Effector memory CD8-positive, alpha-beta T cell (primary cell): ENCODE data around the gene ARMH2.

Experiments used
- ATAC-seq: fragments of 150-1000 bp; cut with Tn5 transposase; replicated peaks from 2 replicates; pipeline ENCODE4 v1.10.0; 2021; ENCODE audit warnings: mild to moderate bottlenecking, moderate library complexity
- DNase-seq, 3 experiments: peaks; one replicate each; pipeline ENCODE4 v3.0.0; 2021
- H3K27ac Mint-ChIP-seq, 2 donors: one replicate each; pipeline ENCODE4 v1.8.0; 2022; ENCODE audit warnings: mild to moderate bottlenecking in 2 of 2, mixed read lengths in 2 of 2, moderate library complexity in 2 of 2
- H3K27me3 Mint-ChIP-seq, 2 donors: one replicate each; pipeline ENCODE4 v1.8.0; 2022; ENCODE audit warnings: mixed read lengths in 2 of 2
- H3K36me3 Mint-ChIP-seq: one replicate; pipeline ENCODE4 v1.8.0; 2022; ENCODE audit warnings: mild to moderate bottlenecking, moderate library complexity, mixed read lengths; ENCODE audit not compliant: insufficient read depth
- H3K4me1 Mint-ChIP-seq, 2 donors: one replicate each; pipeline ENCODE4 v1.8.0; 2022; ENCODE audit warnings: low read depth in 2 of 2, mixed read lengths in 2 of 2
- H3K4me3 Mint-ChIP-seq, 2 donors: one replicate each; pipeline ENCODE4 v1.8.0; 2022; ENCODE audit warnings: mild to moderate bottlenecking in 2 of 2, mixed read lengths in 2 of 2, moderate library complexity in 2 of 2
- H3K9me3 Mint-ChIP-seq, 2 donors: one replicate each; pipeline ENCODE4 v1.8.0; 2022; ENCODE audit warnings: mixed read lengths in 2 of 2

Gene ARMH2

GRCh38 chr6:24797596-24798216 lies 1.0 kb downstream of the ARMH2 start:
- peaks cover 26% of the 10 kb centered on the region for H3K36me3 Mint-ChIP-seq
- ATAC-seq = no peak
- H3K4me1 Mint-ChIP-seq = peaks cover 0 to 5% of the 10 kb centered on the region in 2 donors
- no peak overlapping the region for H3K27ac Mint-ChIP-seq
- no peak overlapping the region for H3K4me3 Mint-ChIP-seq
- H3K9me3 Mint-ChIP-seq = no peaks in the 10 kb centered on the region
- H3K27me3 Mint-ChIP-seq = no peaks in the 10 kb centered on the region
- DNase-seq = no peak

DNA sequence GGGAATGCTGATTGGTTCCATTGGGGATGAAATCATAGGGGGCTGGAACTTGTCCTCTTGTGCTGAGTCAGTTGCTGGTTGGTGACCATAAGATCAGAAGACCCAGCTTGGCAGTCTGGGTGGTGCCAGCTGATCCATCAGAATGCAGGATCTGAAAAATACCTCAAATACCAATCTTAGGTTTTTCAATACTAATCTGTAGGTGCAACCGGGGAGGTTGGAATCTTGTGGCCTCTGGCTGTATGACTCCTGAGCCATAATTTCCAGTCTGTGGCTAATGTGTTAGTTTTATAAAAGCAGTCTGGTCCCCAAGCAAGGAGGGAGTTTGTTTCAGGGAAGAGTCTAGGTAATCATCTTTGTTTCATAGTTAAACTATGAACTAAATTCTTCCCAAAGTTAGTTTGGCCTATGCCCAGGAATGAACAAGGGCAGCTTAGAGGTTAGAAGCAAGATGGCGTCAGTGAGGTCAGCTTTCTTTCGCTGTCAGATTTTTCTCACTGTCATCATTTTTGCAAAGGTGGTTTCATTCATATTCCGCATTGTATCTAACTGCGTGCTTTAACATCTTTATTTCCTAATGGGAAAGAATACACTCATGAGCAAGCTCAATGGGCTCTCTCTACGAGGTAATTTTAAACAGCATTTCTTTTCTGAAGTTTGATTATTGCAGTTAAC lies 2.0 kb downstream of the ARMH2 start:
- H3K9me3 Mint-ChIP-seq = no peaks in the 10 kb centered on the region
- H3K4me3 Mint-ChIP-seq = no peak overlapping the region
- H3K27ac Mint-ChIP-seq = no peak overlapping the region
- peaks cover 18% of the 10 kb centered on the region for H3K36me3 Mint-ChIP-seq
- H3K4me1 Mint-ChIP-seq = peaks cover 0 to 5% of the 10 kb centered on the region in 2 donors
- DNase-seq = no peak
- H3K27me3 Mint-ChIP-seq = no peaks in the 10 kb centered on the region
- no peak for ATAC-seq

GRCh38 chr6:24795106-24795505 lies 3.6 kb downstream of the ARMH2 start:
- Mint-ChIP-seq H3K36me3 (peaks cover 4% of the 10 kb centered on the region), H3K9me3 (no peaks in the 10 kb centered on the region), H3K27ac (no peak overlapping the region), H3K27me3 (no peaks in the 10 kb centered on the region), H3K4me3 (no peak overlapping the region), H3K4me1 (peaks cover 0 to 5% of the 10 kb centered on the region in 2 donors)
- ATAC-seq (no peak), DNase-seq (no peak)

- no peaks in the 10 kb centered on the region for H3K4me1 Mint-ChIP-seq
- no peaks in the 10 kb centered on the region for H3K27me3 Mint-ChIP-seq
- peaks cover 8% of the 10 kb centered on the region for H3K36me3 Mint-ChIP-seq
- DNase-seq = no peak
- no peak overlapping the region for H3K27ac Mint-ChIP-seq
- H3K9me3 Mint-ChIP-seq = no peaks in the 10 kb centered on the region
- no peak for ATAC-seq
- H3K4me3 Mint-ChIP-seq = no peak overlapping the region
These were observed 10.6 kb downstream of the ARMH2 start for GRCh38 chr6:24788031-24788665.

DNA sequence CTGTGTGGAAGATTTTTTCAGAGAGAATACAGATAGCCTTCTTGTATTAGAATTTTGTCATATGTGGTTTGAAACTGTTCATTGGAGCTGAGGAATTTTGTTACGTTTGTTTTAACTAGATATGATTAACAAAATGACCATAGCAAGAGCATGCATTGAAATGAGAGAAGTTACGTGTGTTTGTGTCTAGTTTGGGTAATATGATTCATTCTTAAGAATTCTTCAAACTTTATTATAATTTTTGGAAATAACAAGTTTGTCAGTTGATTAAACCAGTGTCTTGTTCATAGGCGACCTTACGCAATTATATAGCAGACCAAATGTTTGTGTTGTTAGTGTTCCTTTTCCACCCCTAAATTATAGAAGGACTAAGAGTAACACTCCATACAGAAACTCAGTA lies 18.5 kb downstream of the ARMH2 start:
- no peaks in the 10 kb centered on the region for H3K27me3 Mint-ChIP-seq
- no peak for DNase-seq
- peaks cover 11% of the 10 kb centered on the region for H3K36me3 Mint-ChIP-seq
- no peaks in the 10 kb centered on the region for H3K9me3 Mint-ChIP-seq
- no peak for ATAC-seq
- H3K4me3 Mint-ChIP-seq = no peak overlapping the region
- peaks cover 16 to 23% of the 10 kb centered on the region in 2 donors for H3K4me1 Mint-ChIP-seq
- peak overlapping the region in 1 of 2 donors; percentile 38 for H3K27ac Mint-ChIP-seq

GRCh38 chr6:24779416-24780016 lies 19.2 kb downstream of the ARMH2 start:
- no peak for DNase-seq
- Mint-ChIP-seq H3K36me3 (peaks cover 18% of the 10 kb centered on the region), H3K9me3 (no peaks in the 10 kb centered on the region), H3K4me3 (no peak overlapping the region), H3K4me1 (peaks cover 16 to 23% of the 10 kb centered on the region in 2 donors), H3K27me3 (no peaks in the 10 kb centered on the region), H3K27ac (no peak overlapping the region)
- ATAC-seq = no peak

GRCh38 chr6:24778878-24779277 lies 19.8 kb downstream of the ARMH2 start:
- H3K4me1 Mint-ChIP-seq = peaks cover 16 to 23% of the 10 kb centered on the region in 2 donors
- no peaks in the 10 kb centered on the region for H3K27me3 Mint-ChIP-seq
- ATAC-seq (no peak), DNase-seq (no peak)
- H3K27ac Mint-ChIP-seq = no peak overlapping the region
- no peaks in the 10 kb centered on the region for H3K9me3 Mint-ChIP-seq
- peaks cover 19% of the 10 kb centered on the region for H3K36me3 Mint-ChIP-seq
- no peak overlapping the region for H3K4me3 Mint-ChIP-seq

GRCh38 chr6:24778121-24778520 lies 20.6 kb downstream of the ARMH2 start:
- Mint-ChIP-seq H3K27me3 (no peaks in the 10 kb centered on the region), H3K27ac (no peak overlapping the region), H3K4me1 (peaks cover 16 to 23% of the 10 kb centered on the region in 2 donors), H3K36me3 (peaks cover 19% of the 10 kb centered on the region), H3K9me3 (no peaks in the 10 kb centered on the region), H3K4me3 (no peak overlapping the region)
- ATAC-seq (no peak), DNase-seq (no peak)

DNA sequence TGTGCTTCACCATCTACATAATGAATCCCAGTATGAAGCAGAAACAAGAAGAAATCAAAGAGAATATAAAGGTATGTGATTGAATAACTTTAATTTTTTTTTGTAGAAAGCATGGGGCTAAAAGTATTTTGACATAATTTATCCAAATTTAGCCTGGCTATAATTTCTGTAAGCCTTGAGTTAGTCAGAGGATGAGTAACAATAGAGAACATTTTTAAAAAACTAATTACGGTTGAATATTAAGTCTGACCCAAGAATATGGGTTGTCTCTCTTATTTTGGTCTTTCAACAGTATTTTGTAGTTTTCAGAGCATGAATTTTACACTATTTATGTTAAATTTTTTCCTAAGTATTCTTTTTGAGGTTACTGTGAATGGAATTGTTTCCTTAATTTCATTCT lies 21.5 kb downstream of the ARMH2 start:
- Mint-ChIP-seq H3K27me3 (no peaks in the 10 kb centered on the region), H3K4me1 (peaks cover 16 to 23% of the 10 kb centered on the region in 2 donors), H3K27ac (no peak overlapping the region), H3K9me3 (no peaks in the 10 kb centered on the region), H3K4me3 (peak overlapping the region in 1 of 2 donors; percentile 98), H3K36me3 (peaks cover 19% of the 10 kb centered on the region)
- no peak for DNase-seq
- no peak for ATAC-seq

GRCh38 chr6:24775520-24776058 lies 23.1 kb downstream of the ARMH2 start:
- peak overlapping the region; percentile 98 to 99 for H3K4me3 Mint-ChIP-seq
- H3K36me3 Mint-ChIP-seq = peaks cover 15% of the 10 kb centered on the region
- H3K9me3 Mint-ChIP-seq = no peaks in the 10 kb centered on the region
- ATAC-seq (peak; percentile 16), DNase-seq (peak; percentile 5 to 25 (median 9))
- H3K27ac Mint-ChIP-seq = peak overlapping the region; percentile 91 to 94
- H3K27me3 Mint-ChIP-seq = no peaks in the 10 kb centered on the region
- peaks cover 16 to 23% of the 10 kb centered on the region in 2 donors for H3K4me1 Mint-ChIP-seq

DNA sequence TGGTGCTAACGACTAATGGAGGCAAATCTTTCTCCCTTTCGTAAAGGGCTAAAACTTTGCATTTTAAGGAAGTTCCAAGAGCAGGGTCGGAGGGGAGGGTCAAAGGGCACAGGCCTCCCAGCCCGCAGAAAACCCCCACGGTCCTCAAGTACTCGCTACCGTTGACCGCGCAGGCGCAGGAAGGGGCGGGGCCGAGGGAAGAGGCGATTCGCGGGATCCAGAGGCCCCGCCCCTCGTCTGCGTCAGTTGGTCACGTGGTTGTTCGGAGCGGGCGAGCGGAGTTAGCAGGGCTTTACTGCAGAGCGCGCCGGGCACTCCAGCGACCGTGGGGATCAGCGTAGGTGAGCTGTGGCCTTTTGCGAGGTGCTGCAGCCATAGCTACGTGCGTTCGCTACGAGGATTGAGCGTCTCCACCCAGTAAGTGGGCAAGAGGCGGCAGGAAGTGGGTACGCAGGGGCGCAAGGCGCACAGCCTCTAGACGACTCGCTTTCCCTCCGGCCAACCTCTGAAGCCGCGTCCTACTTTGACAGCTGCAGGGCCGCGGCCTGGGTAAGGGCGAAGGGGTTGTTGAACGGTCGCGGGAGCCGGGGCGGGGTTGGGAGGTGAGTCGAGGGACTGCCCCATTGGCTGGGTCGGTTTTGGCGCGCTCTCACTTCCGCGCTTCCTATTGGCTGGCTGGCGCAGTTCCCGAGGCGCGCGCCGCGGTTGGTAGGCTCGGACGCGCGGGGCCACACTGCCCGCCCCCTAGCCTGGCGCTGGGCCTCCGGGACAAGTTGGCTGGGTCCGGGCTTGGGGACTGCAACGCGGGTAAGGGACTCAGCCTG lies 23.8 kb downstream of the ARMH2 start, which contains the start of gene GMNN:
Gene GMNN, plus strand, starts transcription at position 242 of the 824 bp plus-strand sequence. CDS start 2,310 bp downstream, outside the sequence.
- H3K4me1 Mint-ChIP-seq = peaks cover 13 to 21% of the 10 kb centered on the region in 2 donors
- no peaks in the 10 kb centered on the region for H3K9me3 Mint-ChIP-seq
- H3K4me3 Mint-ChIP-seq = peak within 1 kb of the TSS; percentile 98 to 99
- H3K27me3 Mint-ChIP-seq = no peaks in the 10 kb centered on the region
- peaks cover 14% of the 10 kb centered on the region for H3K36me3 Mint-ChIP-seq
- peak within 1 kb of the TSS; percentile 91 to 94 for H3K27ac Mint-ChIP-seq
- DNase-seq = peak; percentile 97 to 99 (median 97)
- peak; percentile 88 for ATAC-seq

- DNase-seq = no peak
- Mint-ChIP-seq H3K9me3 (no peaks in the 10 kb centered on the region), H3K4me3 (no peak overlapping the region), H3K36me3 (no peaks in the 10 kb centered on the region), H3K4me1 (peaks cover 0 to 2% of the 10 kb centered on the region in 2 donors), H3K27ac (no peak overlapping the region), H3K27me3 (no peaks in the 10 kb centered on the region)
- ATAC-seq = no peak
These were observed 30.4 kb downstream of the ARMH2 start for GRCh38 chr6:24768361-24768760.
